Inferior parietal cortex (tissue), 1 donor: Measurements from ENCODE around the gene LRP1B.

Experiments used
- DNase-seq: peaks from one replicate; pipeline ENCODE4 v3.0.0-alpha.2; 2016; ENCODE audit errors: extremely low spot score

LRP1B gene

DNA sequence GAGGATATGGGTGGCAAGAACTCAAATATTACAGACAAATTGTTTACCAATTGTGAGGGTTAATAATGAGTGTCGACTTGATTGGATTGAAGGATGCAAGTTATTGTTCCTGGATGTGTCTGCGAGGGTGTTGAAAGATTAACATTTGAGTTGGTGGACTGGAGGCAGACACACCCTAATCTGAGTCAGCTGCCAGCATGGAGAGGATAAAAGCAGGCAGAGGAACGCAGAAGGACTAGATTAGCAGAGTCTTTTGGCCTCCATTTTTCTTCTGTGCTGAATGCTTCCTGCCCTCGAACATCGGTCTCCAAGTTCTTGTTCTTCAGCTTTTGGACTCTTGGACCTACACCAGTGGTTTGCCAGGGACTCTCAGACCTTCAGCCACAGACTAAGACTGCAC lies 1503.7 kb downstream of the LRP1B start:
- DNase-seq = no peak

DNA sequence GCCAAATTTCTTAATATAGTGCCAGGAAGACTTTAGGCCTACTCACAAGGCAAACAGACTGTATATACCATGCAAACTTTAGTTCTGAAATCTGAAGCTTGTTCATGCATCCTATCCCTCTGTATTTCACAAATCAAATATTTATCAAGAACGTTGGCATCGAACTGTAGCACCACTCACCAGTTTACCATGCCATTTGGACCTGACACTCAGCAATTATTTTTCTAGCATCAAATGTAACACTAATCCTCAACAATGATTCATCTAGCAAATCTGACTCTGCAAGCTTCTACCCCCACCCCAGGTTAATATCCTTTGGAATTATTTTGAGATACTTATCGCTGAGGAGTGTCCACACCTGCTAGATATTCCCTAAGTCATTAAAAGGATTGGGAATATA lies 1506.6 kb downstream of the LRP1B start:
- no peak for DNase-seq

DNA sequence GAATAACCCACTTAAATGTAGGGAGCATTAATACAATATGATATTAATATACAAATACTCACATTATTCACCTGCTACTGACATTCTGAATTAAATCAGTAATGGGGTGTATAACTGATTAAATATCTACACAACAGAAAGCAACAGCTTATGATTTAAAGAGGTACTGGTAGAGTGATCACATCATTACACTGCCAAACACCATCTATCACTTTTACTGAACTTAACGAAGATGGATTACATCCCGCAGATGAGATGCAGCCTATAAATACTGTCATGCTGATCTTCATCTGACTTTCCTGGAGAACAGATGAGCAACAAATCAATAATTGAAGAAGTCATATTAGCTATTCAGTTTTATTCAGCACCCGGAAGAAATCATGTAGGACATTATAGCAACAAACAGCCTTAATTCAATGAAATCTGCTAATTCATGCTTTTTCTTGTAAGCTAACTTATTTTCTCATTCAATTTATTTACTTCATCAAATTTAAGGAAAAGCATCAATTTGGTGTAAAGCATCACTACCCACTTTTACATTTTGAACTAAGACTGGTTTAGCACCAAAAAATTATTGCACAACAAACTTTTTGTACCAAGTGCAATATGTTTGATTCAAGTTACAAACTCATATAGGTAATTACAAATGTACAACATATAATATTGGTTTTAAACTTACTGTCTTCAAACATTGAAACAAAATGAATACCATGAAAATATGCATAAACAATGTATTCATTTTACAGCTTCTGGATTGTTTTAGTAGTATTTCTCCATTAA lies 1509.0 kb downstream of the LRP1B start:
- no peak for DNase-seq

DNA sequence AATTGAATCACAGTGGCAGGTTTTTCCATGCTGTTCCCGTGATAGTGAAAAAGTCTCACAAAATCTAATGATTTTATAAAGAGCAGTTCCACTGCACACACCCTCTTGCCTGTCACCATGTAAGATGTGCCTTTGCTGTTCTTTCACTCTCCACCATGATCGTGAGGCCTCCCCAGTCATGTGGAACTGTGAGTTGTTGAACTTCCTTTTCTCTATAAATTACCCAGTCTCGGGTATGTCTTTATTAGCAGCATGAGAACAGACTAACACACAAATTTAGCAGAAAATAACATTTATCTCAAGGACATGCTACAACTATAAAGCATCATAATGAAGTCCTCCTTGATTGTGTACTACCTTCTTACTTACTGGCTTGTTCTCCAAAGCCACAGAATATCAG lies 1526.0 kb downstream of the LRP1B start:
- DNase-seq = no peak

DNA sequence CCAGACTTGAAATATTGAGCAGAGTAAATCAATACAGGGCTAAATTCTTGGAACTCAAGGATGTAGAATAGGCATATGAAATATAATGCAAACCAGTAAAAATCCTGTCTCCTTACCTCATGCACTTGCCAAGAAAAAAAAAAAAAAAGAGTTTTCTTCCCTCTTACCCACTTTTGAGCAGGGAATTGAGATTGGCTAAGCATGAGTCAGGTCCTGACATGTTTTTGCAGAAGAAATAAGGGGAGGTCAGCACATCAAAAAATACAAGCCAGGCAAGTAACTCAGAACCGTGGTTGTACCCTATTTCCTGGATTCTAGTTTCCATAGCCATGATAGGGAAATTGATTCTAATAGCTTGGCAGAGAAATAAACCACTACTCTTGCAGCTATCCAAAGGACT lies 1526.7 kb downstream of the LRP1B start:
- DNase-seq = no peak

DNA sequence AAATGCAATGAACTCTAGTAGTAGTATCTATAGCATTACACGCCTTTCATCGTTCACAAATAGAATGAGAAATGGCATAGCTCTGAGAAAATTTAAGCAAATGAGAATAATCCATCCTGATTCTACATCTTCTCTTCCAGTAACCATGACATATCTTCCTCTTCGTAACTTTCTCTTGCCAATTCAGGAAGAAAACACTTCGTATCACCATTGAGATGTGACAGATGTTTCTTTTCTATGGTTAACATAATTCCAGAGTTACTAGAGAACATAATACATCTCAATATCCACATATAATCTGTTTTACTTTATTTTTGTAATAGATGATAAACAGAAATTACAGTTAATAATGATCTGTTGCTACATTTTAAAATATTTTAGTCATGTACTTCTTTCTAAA lies 1527.4 kb downstream of the LRP1B start:
- DNase-seq = no peak

DNA sequence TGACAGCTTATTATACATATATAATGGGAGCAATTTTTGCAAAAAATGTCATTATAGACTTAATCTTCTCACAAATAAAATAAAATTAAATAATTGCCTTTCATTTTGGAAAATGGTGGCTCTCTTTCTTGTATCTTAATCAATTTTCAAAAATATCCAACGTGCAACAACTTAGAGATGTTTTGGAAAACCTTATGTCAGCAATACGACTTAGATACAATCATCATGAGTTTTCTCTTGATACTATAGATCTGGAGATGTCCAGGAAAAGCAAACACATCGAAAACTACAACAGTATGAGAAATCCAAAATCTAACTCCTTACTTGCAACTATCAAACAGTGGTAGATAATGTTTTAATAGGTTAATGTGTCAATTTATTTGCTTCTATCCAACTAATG lies 1529.0 kb downstream of the LRP1B start:
- DNase-seq = no peak

DNA sequence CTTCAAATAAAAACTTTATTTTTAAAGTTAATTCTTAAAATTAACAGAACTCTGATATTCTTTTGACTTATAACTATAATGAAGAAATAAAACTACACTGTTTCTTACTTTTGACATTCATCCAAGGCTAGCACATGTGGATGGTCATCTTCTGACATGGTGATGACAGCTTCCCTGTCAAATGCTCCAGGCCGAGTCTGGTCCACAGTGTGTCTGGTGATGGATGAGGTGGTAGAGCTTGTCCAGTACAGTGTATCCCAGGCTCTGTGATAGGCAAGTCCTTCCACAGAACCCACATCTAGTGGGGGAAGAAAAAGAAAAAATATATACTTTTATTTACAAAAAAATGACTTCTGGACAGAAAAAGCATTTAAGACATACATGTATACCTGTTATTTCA lies 1529.5 kb downstream of the LRP1B start:
- no peak for DNase-seq

DNA sequence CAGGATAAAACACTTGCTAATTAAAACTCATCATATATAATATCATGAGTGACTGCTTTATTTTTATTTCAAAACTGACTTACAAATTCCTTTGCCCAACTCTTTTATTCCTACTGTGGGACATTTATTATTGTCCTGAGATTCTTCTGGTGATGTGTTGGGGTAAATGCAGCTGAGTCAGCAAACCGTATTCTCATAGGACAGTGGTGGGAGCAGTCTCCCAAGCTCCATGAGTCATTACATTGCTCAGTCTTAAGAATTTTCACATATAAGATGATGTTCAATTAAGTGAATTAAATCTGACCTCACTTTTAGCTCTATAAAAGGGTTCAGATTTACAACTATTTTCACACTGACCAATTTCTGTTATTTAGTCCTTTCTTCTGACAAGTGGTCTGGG lies 1530.7 kb downstream of the LRP1B start:
- DNase-seq = no peak

DNA sequence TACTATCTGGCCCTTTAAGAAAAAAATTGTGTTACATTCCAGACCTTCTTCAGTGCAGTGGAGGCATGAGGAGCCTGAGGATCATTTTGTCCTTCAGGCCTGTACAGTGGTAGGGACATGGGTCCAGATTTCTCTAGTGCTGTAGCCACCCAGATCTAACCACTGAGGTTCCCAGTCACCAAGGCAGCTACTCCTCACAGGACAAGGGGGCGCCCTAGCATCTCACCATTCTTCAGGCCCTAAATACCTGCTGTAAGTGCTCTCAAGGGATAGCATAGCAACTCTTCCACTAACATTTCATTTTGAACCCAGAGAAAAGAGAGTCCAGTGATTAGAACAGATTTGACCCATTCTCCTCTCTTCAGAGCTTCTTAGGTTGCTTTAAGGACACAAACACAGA lies 1533.0 kb downstream of the LRP1B start:
- DNase-seq = no peak

DNA sequence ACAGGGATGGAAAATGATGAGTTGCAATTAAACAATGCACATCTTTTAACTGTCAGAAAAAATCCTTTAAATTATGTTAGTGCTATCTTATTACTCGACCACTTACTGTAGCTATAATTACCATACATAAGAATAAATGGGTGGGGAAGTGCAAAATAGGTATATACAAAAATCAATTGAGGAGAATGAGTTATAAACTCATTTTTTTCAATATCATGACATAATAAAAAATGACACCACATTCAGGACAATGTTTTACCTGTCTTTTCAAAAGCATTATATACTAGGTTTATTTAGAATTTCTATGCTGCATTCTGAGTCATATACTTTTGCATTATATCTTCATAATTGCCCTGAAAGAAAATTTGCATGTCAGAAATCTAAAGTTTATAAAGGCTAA lies 1533.6 kb downstream of the LRP1B start:
- DNase-seq = no peak

DNA sequence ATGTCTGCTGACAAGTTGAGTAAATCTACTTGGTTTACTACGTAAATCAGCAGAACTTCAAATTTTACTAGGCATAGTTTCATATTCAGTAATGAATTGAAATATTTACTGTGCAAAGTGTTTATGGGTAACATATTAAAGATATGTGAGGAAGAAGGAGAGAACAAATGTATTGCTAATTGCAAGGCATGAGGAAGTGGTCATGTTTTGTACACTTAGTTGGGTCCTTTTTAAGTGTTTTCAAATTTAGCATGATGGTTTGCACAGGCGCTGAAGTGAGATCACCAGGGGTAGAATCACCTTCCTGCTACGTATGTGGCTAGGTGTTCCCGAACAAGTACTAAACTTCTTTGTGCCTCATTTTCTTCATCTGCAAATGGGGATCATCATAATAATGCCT lies 1534.4 kb downstream of the LRP1B start:
- DNase-seq = no peak

DNA sequence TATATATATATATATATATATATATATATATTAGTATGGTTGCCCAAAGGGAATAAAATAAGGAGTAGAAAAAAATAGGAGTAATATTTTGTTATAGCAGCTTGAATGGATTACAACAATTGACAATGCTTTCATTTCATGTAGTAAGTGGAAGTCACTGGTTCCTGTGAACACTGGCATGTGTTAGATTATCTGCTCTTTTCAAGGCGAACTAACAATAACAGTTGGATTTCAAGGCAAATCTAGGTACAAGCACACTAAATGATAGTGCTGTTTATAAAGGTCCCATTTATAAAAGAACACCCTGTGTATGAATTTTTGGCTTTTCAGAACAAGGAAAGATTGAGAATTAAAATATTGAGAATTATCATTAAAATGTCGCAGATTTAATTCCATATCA lies 1535.7 kb downstream of the LRP1B start:
- no peak for DNase-seq

DNA sequence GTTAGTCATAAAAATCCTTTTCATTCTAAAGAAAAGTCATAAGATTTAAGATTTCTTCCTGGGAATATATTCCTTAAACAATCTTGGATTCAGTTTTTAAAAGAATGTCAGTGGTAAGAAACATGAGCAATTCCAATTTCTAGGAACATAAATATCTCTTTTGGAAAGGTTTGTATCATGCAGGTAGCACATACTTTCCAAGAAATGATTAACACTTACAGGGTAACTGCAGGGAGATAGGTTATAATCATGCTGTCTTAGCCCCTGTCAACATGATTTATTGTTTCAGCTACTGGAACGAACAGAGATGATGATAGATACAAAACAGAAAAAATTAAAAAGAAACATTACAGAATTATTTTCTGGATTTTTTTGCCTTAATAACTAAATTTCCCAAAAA lies 1537.7 kb downstream of the LRP1B start:
- DNase-seq = no peak

DNA sequence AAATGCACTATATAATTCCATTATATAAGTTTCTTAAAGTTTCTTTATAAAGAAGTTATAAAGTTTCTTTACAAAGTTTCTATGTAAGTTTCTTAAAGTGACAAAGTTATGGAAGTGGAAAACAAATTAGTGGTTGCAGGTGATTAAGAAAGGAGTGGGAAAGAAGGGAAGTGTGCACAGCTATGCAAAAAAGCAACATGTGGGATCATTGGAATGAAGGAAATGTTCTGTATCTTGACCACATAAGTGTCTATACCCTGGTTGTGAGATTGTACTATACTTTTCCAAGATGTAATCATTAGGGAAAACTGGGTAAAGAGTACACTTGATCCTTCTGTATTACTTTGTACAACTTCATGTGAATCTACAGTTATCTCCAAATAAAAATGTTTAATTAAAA lies 1541.1 kb downstream of the LRP1B start:
- DNase-seq = no peak

DNA sequence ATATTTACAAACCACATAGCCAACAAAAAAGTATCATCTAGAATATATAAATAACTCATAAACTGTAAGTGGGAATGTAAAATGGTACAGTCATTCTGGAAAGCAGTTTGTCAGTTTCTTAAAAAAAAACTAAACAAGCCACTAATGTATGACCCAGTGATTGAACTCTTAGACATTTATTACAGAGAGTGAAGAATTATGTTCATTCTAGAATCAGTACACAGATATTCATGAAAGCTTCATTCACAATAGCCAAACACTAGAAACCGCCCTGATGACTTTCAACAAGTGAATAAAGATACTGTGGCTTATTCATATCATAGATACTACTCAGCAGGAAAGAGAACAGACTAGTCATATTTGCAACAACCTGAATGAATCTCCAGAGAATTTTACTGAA lies 1541.5 kb downstream of the LRP1B start:
- no peak for DNase-seq

DNA sequence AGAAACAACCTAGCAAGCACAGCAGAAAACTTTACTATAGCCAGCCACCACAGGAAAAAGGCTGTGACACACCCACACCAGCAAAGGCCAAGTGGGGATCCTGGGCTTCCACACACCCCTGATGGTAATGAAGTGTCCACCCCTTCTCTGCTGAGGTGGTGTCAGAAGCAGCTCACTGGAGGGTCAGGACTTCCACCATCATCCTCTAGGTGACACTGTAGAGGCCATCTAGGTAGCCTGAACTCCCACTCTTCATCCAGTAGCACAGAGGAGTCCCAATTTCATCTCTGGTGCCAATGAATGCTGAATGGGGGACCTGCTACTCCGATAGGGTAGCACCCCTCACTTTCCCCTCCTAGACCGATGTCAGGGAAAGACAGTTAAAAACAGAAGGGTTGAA lies 1544.4 kb downstream of the LRP1B start:
- no peak for DNase-seq

DNA sequence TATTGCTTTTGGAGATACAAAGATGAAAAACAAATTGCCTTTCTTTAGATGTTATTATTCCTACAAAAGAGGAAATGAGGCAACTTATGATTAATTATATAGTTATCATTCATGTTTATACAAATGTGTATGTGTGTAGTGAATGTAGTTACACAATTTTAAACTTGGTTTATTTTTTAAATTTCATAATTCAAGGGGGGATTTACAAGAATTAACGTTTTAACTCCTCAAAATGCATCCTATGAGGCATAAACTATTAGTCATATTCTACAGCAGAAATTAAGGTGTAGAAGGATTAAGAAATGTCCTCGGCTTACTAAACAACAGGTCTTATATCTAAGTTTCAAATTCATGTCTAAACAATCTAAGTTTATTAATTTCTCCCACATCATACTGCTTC lies 1545.8 kb downstream of the LRP1B start:
- no peak for DNase-seq

DNA sequence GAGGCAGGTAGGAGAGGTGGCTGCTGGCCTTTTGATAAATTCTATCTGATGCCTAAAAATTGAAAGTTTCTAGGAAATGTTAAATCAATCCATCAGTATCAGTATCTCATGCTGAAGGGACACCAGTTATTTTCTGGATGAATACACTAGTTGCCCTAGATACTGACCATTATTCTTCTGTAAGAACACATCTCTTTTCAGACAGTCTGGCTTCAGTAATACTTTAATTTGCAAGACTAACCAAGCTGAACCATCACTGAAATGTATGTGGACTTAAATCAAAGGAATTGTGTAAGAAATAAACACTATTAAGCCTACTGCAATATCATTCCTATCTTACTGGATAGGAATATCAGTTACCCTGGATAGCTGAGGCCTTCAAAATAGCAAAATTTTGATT lies 1546.3 kb downstream of the LRP1B start:
- DNase-seq = no peak

DNA sequence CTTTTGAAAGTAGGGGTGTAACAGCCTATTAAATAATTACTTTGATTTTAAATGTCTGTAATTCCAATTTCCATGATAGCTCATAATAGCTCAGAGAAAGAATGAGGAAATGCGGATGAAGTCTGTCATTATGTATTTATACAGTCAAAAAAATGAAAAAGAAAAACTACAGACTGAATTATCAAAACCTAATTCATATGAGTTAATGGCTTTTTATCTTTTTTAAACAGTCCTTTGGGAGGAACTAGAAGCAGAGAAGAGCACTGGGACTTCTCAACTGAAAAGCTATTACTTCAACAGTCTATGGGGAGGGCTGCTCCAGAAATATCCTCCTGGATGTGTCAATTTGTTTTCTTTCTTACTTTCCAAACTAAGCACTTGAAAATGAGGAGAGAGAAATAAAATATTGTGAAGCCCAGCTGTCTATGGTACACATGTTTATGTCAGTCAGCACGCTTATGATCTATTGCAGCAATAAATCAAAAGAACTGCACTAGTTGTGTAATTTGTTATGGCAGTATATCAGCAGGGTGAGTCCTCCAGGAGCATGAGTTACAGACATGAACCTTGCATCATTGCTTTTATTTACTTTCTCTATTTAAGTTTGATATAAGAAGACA lies 1550.2 kb downstream of the LRP1B start:
- no peak for DNase-seq

DNA sequence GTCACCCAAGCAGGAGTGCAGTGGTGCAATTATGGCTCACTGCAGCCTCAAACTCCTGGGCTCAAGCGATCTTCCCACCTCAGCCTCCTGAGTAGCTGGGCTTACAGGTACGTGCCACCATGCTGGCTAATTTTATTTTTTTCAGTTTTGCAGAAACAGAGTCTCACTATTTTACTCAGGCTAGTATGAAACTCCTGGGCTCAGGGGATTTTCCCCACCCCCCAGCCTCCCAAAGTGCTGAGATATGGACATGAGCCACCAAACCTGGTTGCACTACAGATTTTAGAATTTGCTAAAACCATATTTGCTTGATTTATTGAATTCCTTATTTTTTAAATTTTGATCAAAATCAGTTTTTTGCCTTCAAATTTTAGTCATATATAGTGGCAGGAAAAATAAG lies 1553.4 kb downstream of the LRP1B start:
- DNase-seq = no peak

DNA sequence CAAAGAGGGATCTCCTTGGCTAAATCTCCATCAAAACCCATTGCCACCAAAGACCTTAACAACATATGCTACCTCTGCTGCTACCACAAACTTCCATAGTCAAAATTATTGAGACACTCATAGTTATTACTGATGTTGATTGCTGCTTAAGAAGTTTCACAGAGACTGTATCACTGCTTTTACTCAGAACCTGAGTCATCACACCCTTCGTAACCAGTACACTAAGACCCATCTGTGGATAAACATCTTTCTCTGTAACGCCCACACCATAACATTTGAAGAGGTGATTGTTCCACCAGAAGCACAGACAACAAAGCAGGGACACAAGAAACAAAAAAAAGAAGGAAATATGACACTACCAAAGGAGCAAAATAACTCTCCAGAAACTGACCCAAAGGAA lies 1563.1 kb downstream of the LRP1B start:
- DNase-seq = no peak

DNA sequence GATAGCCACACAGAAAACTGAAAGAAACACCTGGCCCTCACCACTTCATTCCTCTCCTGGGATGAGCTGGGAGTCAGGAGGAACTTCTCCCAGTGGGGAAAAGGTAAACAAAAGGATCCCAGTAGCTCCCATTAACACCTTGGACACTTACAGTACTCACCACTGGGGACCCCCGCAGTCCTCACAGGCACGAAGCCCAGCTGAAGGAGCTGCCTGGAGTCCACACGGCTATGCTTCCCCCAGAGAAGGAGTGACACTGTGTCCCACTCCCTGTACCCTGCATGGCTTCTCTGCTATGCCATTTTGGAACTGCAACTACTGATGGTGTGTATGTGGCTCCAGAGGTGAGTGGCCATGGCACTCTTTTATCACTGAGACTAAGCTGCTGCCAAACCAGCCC lies 1565.1 kb downstream of the LRP1B start:
- no peak for DNase-seq

DNA sequence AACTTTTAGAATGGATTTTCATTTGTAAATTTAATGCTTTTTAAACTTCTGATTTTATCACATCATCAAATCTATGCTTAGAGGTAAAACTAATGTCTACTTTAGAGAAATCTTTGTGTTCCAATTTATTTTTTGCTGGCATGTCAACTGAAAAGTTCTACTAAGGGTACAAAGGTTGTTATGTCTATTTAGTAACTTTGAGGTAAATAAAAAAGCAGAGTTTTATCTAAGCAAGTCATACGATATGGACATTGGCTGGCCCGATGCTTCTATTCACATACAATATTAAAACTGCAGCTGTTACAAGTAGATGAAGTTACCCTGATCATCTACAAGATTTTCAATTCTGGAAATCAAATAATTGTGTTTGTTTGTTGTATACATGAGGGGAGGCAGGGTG lies 1575.1 kb downstream of the LRP1B start:
- DNase-seq = no peak
